HG02642 (cell line): ENCODE data around the gene IL16.

ENCODE experiments used
- ATAC-seq: cut with Tn5 transposase; IDR thresholded peaks from one replicate; pipeline ENCODE4 v1.9.1; 2021; ENCODE audit warnings: mild to moderate bottlenecking; ENCODE audit not compliant: unreplicated experiment, poor library complexity

The IL16 gene

GRCh38 chr15:81174125-81174791 lies 22.4 kb upstream of the IL16 start:
- ATAC-seq = no peak

- ATAC-seq = no peak
These were observed 21.8 kb upstream of the IL16 start for GRCh38 chr15:81174792-81175327.

DNA sequence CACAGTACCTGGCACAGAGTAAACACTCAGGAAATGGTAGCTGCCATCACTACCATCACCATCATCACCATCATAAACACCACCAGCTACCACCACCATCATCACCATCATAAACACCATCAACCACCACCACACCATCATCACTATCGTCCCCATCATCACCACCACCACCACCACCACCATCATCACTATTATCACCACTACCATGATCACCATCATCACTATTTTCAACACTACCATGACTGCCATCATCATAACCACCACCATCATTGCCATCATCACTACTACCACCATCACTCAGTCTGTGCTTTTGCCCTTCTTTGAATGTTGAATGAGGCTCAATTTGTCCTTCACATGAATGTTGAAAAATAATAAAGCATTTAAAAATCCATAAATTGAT lies 21.2 kb upstream of the IL16 start:
- ATAC-seq = no peak

- no peak for ATAC-seq
These were observed 20.3 kb upstream of the IL16 start for GRCh38 chr15:81176291-81176893.

GRCh38 chr15:81178365-81178764 lies 18.3 kb upstream of the IL16 start:
- no peak for ATAC-seq

DNA sequence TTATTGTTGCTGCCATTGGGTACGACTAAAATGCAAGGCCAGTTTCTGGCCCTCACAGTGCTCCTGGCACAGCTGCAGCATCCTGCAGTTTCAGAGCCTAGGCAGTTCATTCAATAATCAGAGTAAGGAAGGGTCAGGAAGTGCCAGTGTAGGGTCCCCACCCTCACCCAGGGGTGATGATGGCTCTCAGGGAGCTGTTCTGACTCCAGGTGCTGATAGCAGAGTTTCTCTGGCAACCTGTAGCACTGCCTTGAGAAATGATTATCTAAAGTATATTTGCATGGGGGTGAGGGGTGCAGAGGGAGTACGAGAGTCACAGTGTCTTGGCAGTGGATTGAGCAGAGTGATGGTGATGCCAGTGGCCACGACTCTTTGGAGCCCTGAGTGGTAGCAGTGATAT lies 15.5 kb upstream of the IL16 start:
- no peak for ATAC-seq

DNA sequence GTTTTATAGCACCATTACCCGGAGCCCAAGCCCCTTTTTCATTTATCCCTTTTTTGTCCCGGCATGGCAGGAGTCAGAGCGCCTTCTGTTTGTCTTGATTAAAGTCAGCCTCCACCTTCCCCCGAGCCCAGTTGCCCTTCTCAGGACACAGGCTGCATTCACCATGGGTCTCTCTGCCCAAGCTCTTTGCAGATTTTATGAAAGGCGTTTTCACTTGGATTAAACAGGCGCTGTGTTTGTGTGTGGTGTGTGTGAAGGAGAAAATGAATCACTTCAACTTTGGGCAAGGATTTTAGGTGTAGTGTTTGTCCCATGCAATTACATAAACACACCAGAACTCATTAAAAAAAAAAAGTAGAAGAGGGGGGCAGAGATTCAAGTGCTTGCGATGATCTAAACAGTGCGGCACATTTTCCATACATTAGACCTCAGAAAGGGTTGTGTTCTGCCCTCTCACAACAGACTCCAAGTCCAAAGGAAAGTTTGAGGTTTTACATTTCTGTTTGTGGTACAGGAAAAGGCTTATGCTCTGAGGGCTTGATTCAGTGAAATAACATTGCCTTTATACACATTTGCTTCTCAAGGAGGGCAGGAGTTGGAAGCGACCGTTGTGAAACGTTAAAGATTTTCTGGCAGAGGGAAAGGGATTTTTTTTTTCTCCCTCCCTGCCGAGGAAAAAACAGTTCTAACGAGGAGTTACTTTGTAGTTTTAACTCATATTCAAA lies 14.5 kb upstream of the IL16 start:
- ATAC-seq = no peak

- ATAC-seq = no peak
These were observed 13.8 kb upstream of the IL16 start for GRCh38 chr15:81182756-81183438.

- no peak for ATAC-seq
These were observed 13.3 kb upstream of the IL16 start for GRCh38 chr15:81183439-81183775.

DNA sequence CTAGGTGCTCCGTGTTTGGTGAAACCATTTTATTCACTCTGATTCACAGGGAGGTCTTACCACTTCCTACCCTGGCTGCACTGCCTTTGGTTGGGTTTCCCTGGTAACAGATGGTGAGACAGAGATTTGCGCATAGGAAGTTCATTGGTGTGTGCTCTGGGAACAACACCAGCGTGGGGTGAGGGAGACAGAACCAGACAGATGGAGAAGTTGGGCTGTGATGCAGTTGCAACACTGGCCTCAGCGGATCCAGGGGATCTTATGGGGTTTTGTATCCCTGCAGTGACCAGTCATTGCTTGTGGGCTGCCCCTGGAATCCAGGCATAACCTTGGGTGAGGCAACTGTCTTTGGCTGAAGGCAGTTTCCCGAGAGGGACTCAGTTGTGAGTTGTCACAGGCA lies 12.5 kb upstream of the IL16 start:
- no peak for ATAC-seq

DNA sequence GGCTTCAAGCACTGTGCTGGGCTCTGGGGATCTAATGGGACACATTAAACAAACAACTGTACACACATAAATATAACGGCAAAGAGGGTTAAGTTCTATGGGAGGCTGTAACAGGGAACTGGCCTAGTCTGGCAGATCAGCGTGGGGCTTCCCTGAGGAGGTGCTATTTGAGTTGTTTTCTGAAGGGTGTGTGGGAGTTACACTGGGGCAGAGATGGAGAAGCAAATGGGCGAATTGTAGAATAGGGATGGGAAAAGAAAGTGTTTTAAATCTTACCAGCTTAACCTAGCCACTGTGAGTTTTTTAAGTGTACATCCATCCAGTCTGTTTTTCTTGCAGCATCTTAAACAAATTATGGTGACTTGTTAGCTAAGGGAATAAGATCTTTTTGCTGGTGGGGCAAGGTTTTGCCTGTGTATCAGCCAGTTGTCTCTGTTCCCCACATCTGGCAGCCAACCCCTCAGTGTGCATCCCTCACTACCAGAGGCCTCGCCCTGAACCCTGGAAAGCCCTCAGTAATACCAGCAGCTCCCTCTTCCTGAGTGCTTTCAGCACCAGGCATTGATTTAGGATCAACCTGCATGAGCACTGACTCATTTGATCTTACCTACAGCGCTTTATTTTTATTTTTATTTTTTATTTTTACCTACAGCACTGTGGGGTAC lies 10.9 kb upstream of the IL16 start:
- ATAC-seq = no peak

DNA sequence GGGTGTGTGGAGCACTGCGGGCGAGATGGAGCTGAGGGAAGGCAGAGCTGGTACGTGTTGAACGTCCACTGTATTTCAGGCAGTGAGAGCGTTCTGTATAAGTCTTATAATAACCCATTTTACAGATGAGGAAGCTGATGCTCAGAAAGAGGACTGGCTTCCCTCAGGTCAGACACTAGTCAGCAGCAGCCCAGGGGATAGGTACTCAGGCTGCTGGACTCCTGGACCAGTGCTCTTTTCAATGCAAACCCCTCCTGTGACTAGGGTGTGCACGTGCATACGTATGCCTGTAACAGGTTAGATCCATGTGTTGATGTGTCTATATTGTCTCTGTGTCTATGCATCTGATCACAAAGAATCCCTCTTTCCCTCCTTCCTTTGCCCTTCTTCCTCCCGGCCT lies 8.3 kb upstream of the IL16 start:
- no peak for ATAC-seq

GRCh38 chr15:81189583-81190283 lies 6.9 kb upstream of the IL16 start:
- ATAC-seq = no peak

DNA sequence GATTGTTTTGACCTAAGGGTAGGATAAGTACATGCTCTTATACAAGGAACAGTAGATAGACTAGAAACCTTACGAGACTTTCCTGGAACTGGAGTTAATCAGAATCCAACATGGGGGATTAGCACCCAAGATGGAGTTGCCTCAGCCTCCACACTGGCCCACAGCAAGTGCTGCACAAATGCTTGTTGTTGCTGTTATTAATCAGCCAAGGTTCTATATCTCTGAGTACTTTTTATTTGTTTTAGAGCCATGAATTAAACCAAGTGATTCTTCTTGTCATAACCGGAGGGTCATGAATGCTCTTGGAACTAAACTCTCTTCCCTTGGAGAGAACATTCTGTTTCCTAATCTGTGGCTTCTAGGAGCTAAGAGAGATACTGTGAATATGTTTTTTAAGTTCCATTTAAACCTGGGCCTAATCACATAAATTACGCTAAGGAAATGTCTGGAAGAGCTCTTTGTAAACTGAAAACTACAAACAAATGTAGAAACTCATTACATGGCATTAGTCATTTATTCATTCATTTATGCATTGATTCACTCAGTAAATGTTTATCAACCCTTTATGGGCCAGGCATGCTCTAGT lies 5.7 kb upstream of the IL16 start:
- no peak for ATAC-seq

- no peak for ATAC-seq
These were observed 5.0 kb upstream of the IL16 start for GRCh38 chr15:81191701-81192100.

DNA sequence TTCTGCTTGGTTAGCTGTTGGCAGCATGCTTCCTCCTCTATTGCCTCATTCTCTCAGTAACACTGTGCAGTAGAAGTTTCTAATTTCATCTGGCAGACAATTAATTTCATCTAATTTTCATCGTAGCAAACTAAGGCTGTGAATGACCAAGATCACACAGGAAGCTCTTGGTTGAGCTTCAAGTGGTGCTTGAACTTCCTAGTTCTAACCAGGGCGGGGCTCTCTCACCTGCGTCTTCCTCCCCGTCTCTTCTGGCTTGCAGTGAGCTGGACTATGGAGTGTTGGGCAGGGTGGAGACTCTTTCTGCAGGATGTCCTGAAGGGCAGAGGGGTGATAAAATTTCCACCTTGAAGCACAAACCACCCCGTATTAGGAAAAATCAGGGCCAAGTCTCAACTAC lies 2.0 kb upstream of the IL16 start:
- no peak for ATAC-seq

DNA sequence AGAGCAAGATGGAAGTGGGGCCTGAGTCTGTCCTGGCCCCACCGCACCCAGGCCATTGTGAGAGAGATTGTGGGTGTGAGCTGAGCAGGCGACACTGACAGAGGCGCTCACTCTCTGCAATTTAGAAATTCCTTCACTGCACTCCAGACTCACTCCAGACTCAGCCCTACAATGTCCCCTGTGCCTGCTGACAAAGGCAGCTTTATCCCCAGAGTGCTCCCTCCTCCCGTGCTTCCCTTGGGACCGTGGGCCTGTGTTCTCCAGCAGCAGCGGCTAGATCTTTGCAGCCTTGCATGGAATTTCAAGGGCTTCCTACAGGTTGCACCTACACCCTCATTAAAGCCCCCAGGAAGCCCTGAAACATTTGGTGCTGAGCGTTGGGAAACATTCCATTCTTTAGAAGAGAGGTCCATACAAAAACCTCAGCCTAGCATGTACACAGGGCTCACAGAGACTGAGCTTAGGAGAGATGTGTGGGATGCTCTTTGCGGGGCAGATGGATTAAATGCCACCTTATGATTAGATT lies 1.3 kb upstream of the IL16 start:
- no peak for ATAC-seq

- no peak for ATAC-seq
These were observed 564 bp downstream of the IL16 start for GRCh38 chr15:81197255-81197630.

- ATAC-seq = no peak
These were observed 1.1 kb downstream of the IL16 start for GRCh38 chr15:81197688-81198281.
